Measurements from ENCODE around the gene MYT1. TPM values are rescaled to one million over a fixed set of nuclear protein-coding genes. Genes with fewer than 3 reads are reported as not detected.

The MYT1 gene
- total and polyA plus RNA-seq, 2 of the 13 experiments (the other 11 are each of a cell fraction or from before 2014, with no cell fraction given) = 0.58 to 2.5 TPM

- TF ChIP-seq ZSCAN29 (CRISPR knock-in tag; conservative IDR thresholded peaks at IDR 0.05) (0 out of 2 replicates have a peak, but pooled peaks have one; percentile 53), TFDP2 (CRISPR knock-in tag; IDR thresholded peaks at IDR 0.05) (peak; percentile 40; the same call in 1 of the 2 replicates), FOXO4 (CRISPR knock-in tag; conservative IDR thresholded peaks at IDR 0.05) (no peak), MAZ (IDR thresholded peaks at IDR 0.05; ENCODE audit: borderline replicate concordance, low read depth, low read length) (peak; percentile 91; the same call in 1 of the 2 replicates), MAZ (CRISPR knock-in tag; IDR thresholded peaks at IDR 0.05; ENCODE audit: low read depth) (no peak), TFDP1 (CRISPR knock-in tag; IDR thresholded peaks at IDR 0.05; ENCODE audit: borderline replicate concordance) (peak; percentile 73; the same call in 1 of the 2 replicates), ZNF24 (IDR thresholded peaks at IDR 0.05) (no peak; the same call in 1 of the 2 replicates), MAFF (IDR thresholded peaks at IDR 0.05; ENCODE audit: low read depth, low read length) (no peak), ZBTB33 (CRISPR knock-in tag; IDR thresholded peaks at IDR 0.05) (peak; percentile 37; the same call in 1 of the 2 replicates), RAD21 (CRISPR knock-in tag; IDR thresholded peaks at IDR 0.05) (no peak), ATF4 (CRISPR knock-in tag; IDR thresholded peaks at IDR 0.05) (peak in 1 of 2 experiments; percentile 67; a peak in 1 of 4 replicates), MTF1 (CRISPR knock-in tag; IDR thresholded peaks at IDR 0.05) (no peak), FOXP4 (CRISPR knock-in tag; IDR thresholded peaks at IDR 0.05) (peak; percentile 87), ZNF34 (CRISPR knock-in tag; IDR thresholded peaks at IDR 0.05; ENCODE audit: borderline replicate concordance) (no peak), BRD4 (CRISPR knock-in tag; IDR thresholded peaks at IDR 0.05) (no peak; the same call in 1 of the 2 replicates), DNMT1 (CRISPR knock-in tag; IDR thresholded peaks at IDR 0.05) (no peak), ZNF101 (CRISPR knock-in tag; IDR thresholded peaks at IDR 0.05; ENCODE audit: borderline replicate concordance, low read depth) (no peak), SATB2 (CRISPR knock-in tag; IDR thresholded peaks at IDR 0.05) (no peak), SMARCC2 (IDR thresholded peaks at IDR 0.05) (no peak), ARID2 (CRISPR knock-in tag; IDR thresholded peaks at IDR 0.05; ENCODE audit: borderline replicate concordance) (peak; percentile 72; the same call in 1 of the 2 replicates)
These were observed 24.7 kb downstream of the MYT1 start (continued) for GRCh38 chr20:64188682-64189529.

Measured in HepG2 (cell line).